HEK293 (cell line): ENCODE data around the gene CACNA1H.
"Not testable (repeated sequence)": the region's sequence is repeated elsewhere in the genome, so short reads cannot be mapped to it uniquely, and the experiment has no call there.

Source experiments
- CTCF ChIA-PET: fragments of 350-600 bp; formaldehyde crosslinking; extraction: SDS; loops from one replicate; lab custom pipeline; 2021; ENCODE audit warnings: antibody characterized with exemption; lab: Yijun Ruan, JAX
- POLR2A ChIA-PET: fragments of 300-600 bp; formaldehyde crosslinking; extraction: SDS; loops from one replicate; lab custom pipeline; 2020; ENCODE audit warnings: antibody characterized with exemption, inconsistent platforms; lab: Yijun Ruan, JAX
- H3K27ac ChIP-seq: fragments of 200-500 bp; sonication (Bioruptor generic); 2 replicates; pipeline ENCODE4 v1.5.1; 2014; ENCODE audit warnings: low read depth, low read length, control low read depth, inconsistent platforms; ENCODE audit errors: extremely low read depth
- H3K36me3 ChIP-seq, 2 experiments: fragments of 200-500 bp in 1 of 2; sonication (Bioruptor generic) in 1 of 2; 1 replicate in 1 of 2; 2 replicates in 1 of 2; pipeline ENCODE4 v1.5.1; 2014 to 2017; ENCODE audit warnings: inconsistent platforms in 2 of 2, low read length in 2 of 2; ENCODE audit not compliant: control insufficient read depth in 2 of 2, insufficient read depth in 1 of 2
- H3K4me1 ChIP-seq: fragments of 200-500 bp; sonication (Bioruptor generic); 2 replicates; pipeline ENCODE4 v1.5.1; 2014; ENCODE audit warnings: mild to moderate bottlenecking, low read length, inconsistent platforms; ENCODE audit not compliant: control insufficient read depth, insufficient read depth
- H3K4me3 ChIP-seq: 2 replicates; pipeline ENCODE4 v1.5.1; 2011; ENCODE audit warnings: low read depth, mild to moderate bottlenecking, control low read depth, low read length, moderate library complexity
- H3K9me3 ChIP-seq: fragments of 200-500 bp; sonication (Bioruptor generic); 2 replicates; pipeline ENCODE4 v1.5.1; 2014; ENCODE audit warnings: low read depth, low read length, inconsistent platforms; ENCODE audit not compliant: control insufficient read depth, insufficient read depth
- ZFHX2 ChIP-seq: fragments of 450-650 bp; formaldehyde crosslinking; conservative IDR thresholded peaks from 2 replicates; pipeline ENCODE4 v1.5.1; 2016; ENCODE audit warnings: missing biosample characterization, missing genetic modification characterization
- ZNF169 ChIP-seq: fragments of 450-650 bp; formaldehyde crosslinking; IDR thresholded peaks from 2 replicates; pipeline ENCODE4 v1.5.1; 2016; ENCODE audit warnings: missing biosample characterization, missing genetic modification characterization
- ZNF184 ChIP-seq: fragments of 450-650 bp; IDR thresholded peaks from 2 replicates; pipeline ENCODE4 v1.5.1; 2018; ENCODE audit warnings: missing biosample characterization, mild to moderate bottlenecking, missing genetic modification characterization
- ZNF621 ChIP-seq: fragments of 450-650 bp; formaldehyde crosslinking; IDR thresholded peaks from 2 replicates; pipeline ENCODE4 v1.5.1; 2017; ENCODE audit warnings: missing biosample characterization, missing genetic modification characterization
- TF ChIP-seq, protein P1 (sequence below): fragments of 450-650 bp; formaldehyde crosslinking; optimal IDR thresholded peaks from 2 replicates; pipeline ENCODE3; 2016; ENCODE audit warnings: missing biosample characterization, mild to moderate bottlenecking, missing genetic modification characterization
- TF ChIP-seq, protein P2 (sequence below): fragments of 450-650 bp; formaldehyde crosslinking; IDR thresholded peaks from 2 replicates; pipeline ENCODE4 v1.5.1; 2017; ENCODE audit warnings: missing biosample characterization, missing genetic modification characterization
- TF ChIP-seq, protein P3 (sequence below): fragments of 450-650 bp; formaldehyde crosslinking; IDR thresholded peaks from 2 replicates; pipeline ENCODE4 v1.5.1; 2016; ENCODE audit warnings: missing biosample characterization, missing genetic modification characterization
- TF ChIP-seq, protein P4 (sequence below): fragments of 450-650 bp; formaldehyde crosslinking; IDR thresholded peaks from 2 replicates; pipeline ENCODE4 v1.5.1; 2017; ENCODE audit warnings: missing biosample characterization, missing genetic modification characterization

Gene CACNA1H

DNA sequence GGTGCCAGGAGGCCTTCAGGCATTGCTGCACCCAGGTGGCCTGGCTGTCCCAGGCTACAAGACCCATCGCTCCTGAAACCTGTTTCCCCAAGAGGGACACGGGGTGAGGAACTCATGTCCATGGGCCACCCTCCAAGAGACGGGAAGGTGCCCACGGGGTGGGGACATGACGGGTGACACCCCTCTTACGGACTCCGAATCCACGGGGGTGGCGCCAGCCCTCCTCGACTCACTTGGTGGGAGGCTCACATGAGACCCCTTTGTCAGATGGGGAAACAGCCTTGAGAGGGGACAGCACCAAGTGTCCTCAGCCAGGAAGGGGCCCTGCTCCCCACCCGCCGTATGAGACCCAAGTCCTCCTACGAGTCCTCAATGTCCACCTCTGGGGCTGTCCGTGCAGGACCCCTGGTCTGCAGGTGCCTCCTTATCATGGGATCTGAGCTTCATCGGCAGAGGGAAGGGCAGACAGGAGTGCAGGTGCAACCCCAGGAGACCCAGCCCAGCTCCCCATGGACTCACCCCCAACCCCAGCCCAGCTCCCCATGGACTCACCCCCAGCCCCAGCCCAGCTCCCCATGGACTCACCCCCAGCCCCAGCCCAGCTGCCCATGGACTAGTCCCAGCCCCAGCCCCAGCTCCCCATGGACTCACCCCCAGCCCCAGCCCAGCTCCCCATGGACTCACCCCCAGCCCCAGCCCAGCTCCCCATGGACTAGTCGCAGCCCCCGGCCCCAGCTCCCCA, 77.7 kb downstream of the CACNA1H start:
- H3K27ac ChIP-seq, H3K4me3 ChIP-seq, H3K36me3 ChIP-seq, H3K4me1 ChIP-seq, POLR2A ChIA-PET, H3K9me3 ChIP-seq, CTCF ChIA-PET: not testable (repeated sequence)

DNA sequence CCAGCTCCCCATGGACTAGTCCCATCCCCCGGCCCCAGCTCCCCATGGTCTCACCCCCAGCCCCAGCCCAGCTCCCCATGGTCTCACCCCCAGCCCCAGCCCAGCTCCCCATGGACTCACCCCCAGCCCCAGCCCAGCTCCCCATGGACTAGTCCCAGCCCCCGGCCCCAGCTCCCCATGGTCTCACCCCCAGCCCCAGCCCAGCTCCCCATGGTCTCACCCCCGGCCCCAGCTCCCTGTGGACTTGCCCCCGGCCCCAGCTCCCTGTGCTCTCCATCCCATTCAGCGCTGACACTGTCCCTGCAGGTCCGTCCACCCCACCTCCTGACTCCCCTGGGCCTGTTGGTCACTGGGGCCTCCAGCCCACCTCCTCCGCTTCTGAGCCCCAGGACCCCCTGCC, 78.4 kb downstream of the CACNA1H start:
- H3K4me3 ChIP-seq, H3K9me3 ChIP-seq, POLR2A ChIA-PET, CTCF ChIA-PET, H3K4me1 ChIP-seq, H3K27ac ChIP-seq, H3K36me3 ChIP-seq: not testable (repeated sequence)

DNA sequence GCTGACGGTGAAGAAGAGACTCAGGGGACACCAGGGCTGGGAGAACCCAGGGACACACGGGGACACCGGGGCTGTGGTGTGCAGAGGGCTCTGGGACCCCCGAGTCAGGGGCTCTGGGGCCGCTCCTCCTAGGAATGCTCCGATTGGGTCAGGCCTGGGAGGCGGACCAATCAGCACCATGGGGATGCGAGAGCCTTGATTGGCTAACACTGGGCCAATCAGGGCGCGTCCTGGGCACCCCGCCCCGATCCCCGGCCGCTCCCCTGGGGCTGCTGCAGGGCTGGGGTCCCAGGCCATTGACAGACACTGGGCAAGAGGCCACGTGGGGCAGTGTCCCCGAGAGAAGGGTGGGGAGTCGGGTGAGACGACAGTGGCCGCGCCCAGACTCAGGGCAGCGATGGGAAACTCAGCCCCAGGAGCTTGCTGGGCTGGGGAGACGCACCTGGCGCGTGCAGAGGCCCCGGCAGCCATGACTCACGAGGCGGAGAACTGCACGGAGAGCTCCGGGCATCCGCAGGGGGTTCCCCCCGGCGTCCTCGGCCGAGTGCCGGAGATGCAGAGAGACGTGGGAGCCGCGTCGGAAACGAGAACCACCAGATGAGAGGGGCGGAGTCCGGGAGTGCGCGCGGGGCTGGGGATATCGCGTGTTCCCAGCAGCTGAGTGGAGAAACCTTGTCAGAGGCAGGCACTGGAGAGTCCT, 79.3 kb downstream of the CACNA1H start:
- CTCF ChIA-PET, POLR2A ChIA-PET: not testable (repeated sequence)

DNA sequence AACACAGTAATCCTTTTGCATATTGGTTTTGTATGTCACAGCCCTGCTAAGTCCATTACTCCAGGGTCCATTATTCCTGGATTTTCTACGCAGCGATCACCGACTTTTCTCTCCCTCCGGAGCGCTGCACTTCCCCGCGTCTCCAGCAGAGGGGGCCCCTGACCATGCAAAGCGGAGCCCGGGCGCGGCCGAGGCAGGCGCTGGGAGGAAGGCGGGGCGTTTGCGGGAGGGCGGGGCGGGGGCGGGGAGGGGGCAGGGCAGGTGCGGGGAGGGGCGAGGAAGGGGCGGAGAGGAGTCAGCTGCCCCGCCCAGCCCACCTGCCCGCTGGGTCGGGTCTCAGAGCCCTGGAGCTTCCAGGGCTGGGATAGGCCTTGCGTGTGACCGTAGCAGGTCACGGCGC, 83.8 kb downstream of the CACNA1H start:
- H3K27ac ChIP-seq, POLR2A ChIA-PET, CTCF ChIA-PET, H3K36me3 ChIP-seq, H3K4me1 ChIP-seq, H3K4me3 ChIP-seq, H3K9me3 ChIP-seq: not testable (repeated sequence)

More for the DNA sequence above, 79.3 kb downstream of the CACNA1H start:
- not testable (repeated sequence) for H3K4me3 ChIP-seq, H3K4me1 ChIP-seq, H3K36me3 ChIP-seq, H3K9me3 ChIP-seq, H3K27ac ChIP-seq

DNA sequence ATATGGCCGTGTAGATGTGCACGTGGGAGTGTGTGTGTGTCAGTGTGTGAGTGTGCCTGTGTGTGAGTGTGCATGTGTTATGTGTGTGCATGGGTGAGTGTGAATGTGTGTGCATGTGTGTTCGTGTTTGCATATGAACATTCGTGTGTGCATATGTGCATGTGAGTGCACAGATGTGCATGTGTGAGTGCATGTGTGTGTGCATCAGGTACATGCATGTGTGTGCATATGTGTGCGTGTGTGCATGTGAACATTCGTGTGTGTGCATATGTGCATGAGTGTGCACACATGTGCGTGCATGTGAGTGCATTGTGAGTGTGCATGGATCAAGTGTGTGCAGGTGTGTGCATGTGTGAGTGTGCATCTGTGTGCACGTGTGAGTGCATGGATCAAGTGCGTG, 85.1 kb downstream of the CACNA1H start:
- no peaks in the 10 kb centered on the region for H3K9me3 ChIP-seq
- no peak overlapping the region for H3K27ac ChIP-seq
- H3K36me3 ChIP-seq = no peaks in the 10 kb centered on the region
- TF ChIP-seq ZNF621 (tag by site-specific recombination) = peak; percentile 83
- no peak for TF ChIP-seq ZNF184 (tag by site-specific recombination)
- TF ChIP-seq, protein P1, sequence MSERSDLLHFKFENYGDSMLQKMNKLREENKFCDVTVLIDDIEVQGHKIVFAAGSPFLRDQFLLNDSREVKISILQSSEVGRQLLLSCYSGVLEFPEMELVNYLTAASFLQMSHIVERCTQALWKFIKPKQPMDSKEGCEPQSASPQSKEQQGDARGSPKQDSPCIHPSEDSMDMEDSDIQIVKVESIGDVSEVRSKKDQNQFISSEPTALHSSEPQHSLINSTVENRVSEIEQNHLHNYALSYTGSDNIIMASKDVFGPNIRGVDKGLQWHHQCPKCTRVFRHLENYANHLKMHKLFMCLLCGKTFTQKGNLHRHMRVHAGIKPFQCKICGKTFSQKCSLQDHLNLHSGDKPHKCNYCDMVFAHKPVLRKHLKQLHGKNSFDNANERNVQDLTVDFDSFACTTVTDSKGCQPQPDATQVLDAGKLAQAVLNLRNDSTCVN (tag by site-specific recombination) = peak; percentile 54
- TF ChIP-seq, protein P2, sequence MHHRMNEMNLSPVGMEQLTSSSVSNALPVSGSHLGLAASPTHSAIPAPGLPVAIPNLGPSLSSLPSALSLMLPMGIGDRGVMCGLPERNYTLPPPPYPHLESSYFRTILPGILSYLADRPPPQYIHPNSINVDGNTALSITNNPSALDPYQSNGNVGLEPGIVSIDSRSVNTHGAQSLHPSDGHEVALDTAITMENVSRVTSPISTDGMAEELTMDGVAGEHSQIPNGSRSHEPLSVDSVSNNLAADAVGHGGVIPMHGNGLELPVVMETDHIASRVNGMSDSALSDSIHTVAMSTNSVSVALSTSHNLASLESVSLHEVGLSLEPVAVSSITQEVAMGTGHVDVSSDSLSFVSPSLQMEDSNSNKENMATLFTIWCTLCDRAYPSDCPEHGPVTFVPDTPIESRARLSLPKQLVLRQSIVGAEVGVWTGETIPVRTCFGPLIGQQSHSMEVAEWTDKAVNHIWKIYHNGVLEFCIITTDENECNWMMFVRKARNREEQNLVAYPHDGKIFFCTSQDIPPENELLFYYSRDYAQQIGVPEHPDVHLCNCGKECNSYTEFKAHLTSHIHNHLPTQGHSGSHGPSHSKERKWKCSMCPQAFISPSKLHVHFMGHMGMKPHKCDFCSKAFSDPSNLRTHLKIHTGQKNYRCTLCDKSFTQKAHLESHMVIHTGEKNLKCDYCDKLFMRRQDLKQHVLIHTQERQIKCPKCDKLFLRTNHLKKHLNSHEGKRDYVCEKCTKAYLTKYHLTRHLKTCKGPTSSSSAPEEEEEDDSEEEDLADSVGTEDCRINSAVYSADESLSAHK (tag by site-specific recombination) = no peak
- TF ChIP-seq, protein P3, sequence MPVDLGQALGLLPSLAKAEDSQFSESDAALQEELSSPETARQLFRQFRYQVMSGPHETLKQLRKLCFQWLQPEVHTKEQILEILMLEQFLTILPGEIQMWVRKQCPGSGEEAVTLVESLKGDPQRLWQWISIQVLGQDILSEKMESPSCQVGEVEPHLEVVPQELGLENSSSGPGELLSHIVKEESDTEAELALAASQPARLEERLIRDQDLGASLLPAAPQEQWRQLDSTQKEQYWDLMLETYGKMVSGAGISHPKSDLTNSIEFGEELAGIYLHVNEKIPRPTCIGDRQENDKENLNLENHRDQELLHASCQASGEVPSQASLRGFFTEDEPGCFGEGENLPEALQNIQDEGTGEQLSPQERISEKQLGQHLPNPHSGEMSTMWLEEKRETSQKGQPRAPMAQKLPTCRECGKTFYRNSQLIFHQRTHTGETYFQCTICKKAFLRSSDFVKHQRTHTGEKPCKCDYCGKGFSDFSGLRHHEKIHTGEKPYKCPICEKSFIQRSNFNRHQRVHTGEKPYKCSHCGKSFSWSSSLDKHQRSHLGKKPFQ (tag by site-specific recombination) = peak; percentile 87
- 0 out of 2 replicates have a peak, but pooled peaks have one; percentile 36 for TF ChIP-seq ZNF169 (tag by site-specific recombination)
- TF ChIP-seq, protein P4, sequence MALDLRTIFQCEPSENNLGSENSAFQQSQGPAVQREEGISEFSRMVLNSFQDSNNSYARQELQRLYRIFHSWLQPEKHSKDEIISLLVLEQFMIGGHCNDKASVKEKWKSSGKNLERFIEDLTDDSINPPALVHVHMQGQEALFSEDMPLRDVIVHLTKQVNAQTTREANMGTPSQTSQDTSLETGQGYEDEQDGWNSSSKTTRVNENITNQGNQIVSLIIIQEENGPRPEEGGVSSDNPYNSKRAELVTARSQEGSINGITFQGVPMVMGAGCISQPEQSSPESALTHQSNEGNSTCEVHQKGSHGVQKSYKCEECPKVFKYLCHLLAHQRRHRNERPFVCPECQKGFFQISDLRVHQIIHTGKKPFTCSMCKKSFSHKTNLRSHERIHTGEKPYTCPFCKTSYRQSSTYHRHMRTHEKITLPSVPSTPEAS (tag by site-specific recombination) = peak; percentile 98
- peak; percentile 46 for TF ChIP-seq ZFHX2 (tag by site-specific recombination)
- H3K4me3 ChIP-seq = no peak overlapping the region
- CTCF ChIA-PET = no interaction called here
- no peaks in the 10 kb centered on the region for H3K4me1 ChIP-seq
- POLR2A ChIA-PET = no interaction called here
